Stomach (tissue), 9 donors: ENCODE data around the gene THSD7A. TPM values are rescaled to one million over a fixed set of nuclear protein-coding genes. Genes with fewer than 3 reads are reported as not detected.

Experiments used
- DNase-seq, 2 donors: peaks; one replicate each; pipeline versions ENCODE4 v3.0.0 to v3.0.0-alpha.2; 2013 to 2019
- H3K27ac ChIP-seq, 5 donors: fragments of 200-600 bp in 4 of 5; sonication (generic) in 4 of 5; one replicate each; pipeline ENCODE4 v1.5.1; 2013 to 2019; ENCODE audit warnings: mild to moderate bottlenecking in 1 of 5, moderate library complexity in 1 of 5
- H3K27me3 ChIP-seq, 3 donors: fragments of 200-600 bp; sonication (generic); one replicate each; pipeline ENCODE4 v1.5.1; 2017 to 2019; ENCODE audit warnings: mixed run types in 1 of 3
- H3K36me3 ChIP-seq, 4 donors: fragments of 200-600 bp; sonication (generic); 1 replicate in 3 of 4; 2 replicates in 1 of 4; pipeline ENCODE4 v1.5.1; 2016 to 2019
- H3K4me1 ChIP-seq, 4 donors: fragments of 200-600 bp; sonication (generic); one replicate each; pipeline ENCODE4 v1.5.1; 2016 to 2019
- H3K4me3 ChIP-seq, 4 donors: fragments of 200-600 bp; sonication (generic) in 3 of 4; one replicate each; pipeline ENCODE4 v1.5.1; 2016 to 2019; ENCODE audit warnings: mild to moderate bottlenecking in 1 of 4
- H3K9me3 ChIP-seq, 4 donors: fragments of 200-600 bp; sonication (generic); one replicate each; pipeline ENCODE4 v1.5.1; 2016 to 2019
- EP300 ChIP-seq: sonication (generic); formaldehyde crosslinking; IDR thresholded peaks from one replicate; pipeline ENCODE4 v1.6.1; 2017; ENCODE audit warnings: antibody characterized with exemption
- POLR2A ChIP-seq, 4 donors: fragments of 450-650 bp; IDR thresholded peaks; one replicate each; pipeline ENCODE4 v1.6.1; 2016; ENCODE audit warnings: antibody characterized with exemption in 4 of 4, control low read depth in 2 of 4, mild to moderate bottlenecking in 1 of 4, moderate library complexity in 1 of 4
- POLR2AphosphoS5 ChIP-seq, 3 donors: sonication (generic); formaldehyde crosslinking; IDR thresholded peaks; one replicate each; pipeline ENCODE4 v1.6.1; 2016; ENCODE audit warnings: antibody characterized with exemption in 3 of 3
- WGBS, 5 donors: extraction: QIAGEN DNeasy Blood & Tissue Kit in 3 of 5; methylation state at CpG; one replicate each; pipeline versions ENCODE4 v1.1.5 to v1.1.7; 2013 to 2018; 5-methylcytosine and 5-hydroxymethylcytosine counted together
- intact Hi-C: fragments of 100-400 bp; cut with DNase I; formaldehyde crosslinking; loops from one replicate; pipeline ENCODE4 v1.15.1; 2023; ENCODE audit warnings: low total_unique reads
- polyA plus RNA-seq, 3 donors: library from polyadenylated mRNA; stranded (reverse); fragments of 200-250 nt; gene quantifications; one replicate each; pipeline ENCODE4 v1.2.3, GENCODE V29; 2013
- total RNA-seq, 5 donors: library from RNA; depleted of rRNA; stranded (reverse); fragments of >200 nt; gene quantifications; one replicate each; pipeline versions ENCODE4 v1.1.0 to v1.2.3, GENCODE V29; 2014 to 2016
- TF ChIP-seq, protein P1 (sequence below), 7 experiments: fragments of 450-650 bp in 4 of 7; fragments of 200-600 bp in 3 of 7; sonication (generic) in 3 of 7; IDR thresholded peaks; one replicate each; pipeline ENCODE4 v1.5.1; 2016 to 2019; ENCODE audit warnings: antibody characterized with exemption in 7 of 7, control low read depth in 2 of 7, mild to moderate bottlenecking in 1 of 7
- donor health status: healthy with polysubstance abuse.
- donor health status: Bipolar disorder and iron deficiency.
- donor health status: healthy.

Gene THSD7A
- total and polyA plus RNA-seq, 8 donors = 0.06 to 13.2 (median 0.46) TPM; not detected in 1

- no peaks in the 10 kb centered on the region for H3K27me3 ChIP-seq
- no peak for TF ChIP-seq EP300
- TF ChIP-seq POLR2A (IDR thresholded peaks at IDR 0.05) = no peak
- no peak for TF ChIP-seq POLR2AphosphoS5 (IDR thresholded peaks at IDR 0.05)
- TF ChIP-seq, protein P1, sequence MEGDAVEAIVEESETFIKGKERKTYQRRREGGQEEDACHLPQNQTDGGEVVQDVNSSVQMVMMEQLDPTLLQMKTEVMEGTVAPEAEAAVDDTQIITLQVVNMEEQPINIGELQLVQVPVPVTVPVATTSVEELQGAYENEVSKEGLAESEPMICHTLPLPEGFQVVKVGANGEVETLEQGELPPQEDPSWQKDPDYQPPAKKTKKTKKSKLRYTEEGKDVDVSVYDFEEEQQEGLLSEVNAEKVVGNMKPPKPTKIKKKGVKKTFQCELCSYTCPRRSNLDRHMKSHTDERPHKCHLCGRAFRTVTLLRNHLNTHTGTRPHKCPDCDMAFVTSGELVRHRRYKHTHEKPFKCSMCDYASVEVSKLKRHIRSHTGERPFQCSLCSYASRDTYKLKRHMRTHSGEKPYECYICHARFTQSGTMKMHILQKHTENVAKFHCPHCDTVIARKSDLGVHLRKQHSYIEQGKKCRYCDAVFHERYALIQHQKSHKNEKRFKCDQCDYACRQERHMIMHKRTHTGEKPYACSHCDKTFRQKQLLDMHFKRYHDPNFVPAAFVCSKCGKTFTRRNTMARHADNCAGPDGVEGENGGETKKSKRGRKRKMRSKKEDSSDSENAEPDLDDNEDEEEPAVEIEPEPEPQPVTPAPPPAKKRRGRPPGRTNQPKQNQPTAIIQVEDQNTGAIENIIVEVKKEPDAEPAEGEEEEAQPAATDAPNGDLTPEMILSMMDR (IDR thresholded peaks at IDR 0.05) = no peak
- peaks cover 0 to 27% (median 14%) of the 10 kb centered on the region in 4 donors for H3K9me3 ChIP-seq
- WGBS, 5 donors = 65 to 71% (median 66%) methylated on average over 2 of the region's 2 CpGs
- H3K4me3 ChIP-seq = no peak overlapping the region
- no peaks in the 10 kb centered on the region for H3K36me3 ChIP-seq
- DNase-seq = no peak
- no peaks in the 10 kb centered on the region for H3K4me1 ChIP-seq
- intact Hi-C loops = no loop called here
- no peak overlapping the region for H3K27ac ChIP-seq
These were observed 33.7 kb upstream of the THSD7A start for GRCh38 chr7:11865671-11866070.

GRCh38 chr7:11858622-11859302 is 26.8 kb upstream of the THSD7A start:
- 26 to 45% (median 28%) methylated on average over 6 of the region's 6 CpGs for WGBS, 5 donors
- TF ChIP-seq POLR2AphosphoS5 (IDR thresholded peaks at IDR 0.05) (no peak), EP300 (no peak), POLR2A (IDR thresholded peaks at IDR 0.05) (no peak)
- TF ChIP-seq, protein P1 (IDR thresholded peaks at IDR 0.05) = no peak
- no peak overlapping the region for H3K4me3 ChIP-seq
- intact Hi-C loops = no loop called here
- peaks cover 0 to 8% (median 0%) of the 10 kb centered on the region in 4 donors for H3K4me1 ChIP-seq
- DNase-seq = no peak
- H3K27ac ChIP-seq = no peak overlapping the region
- no peaks in the 10 kb centered on the region for H3K27me3 ChIP-seq
- no peaks in the 10 kb centered on the region for H3K9me3 ChIP-seq
- H3K36me3 ChIP-seq = no peaks in the 10 kb centered on the region

GRCh38 chr7:11858026-11858425 is 26.0 kb upstream of the THSD7A start:
- Histone ChIP-seq H3K4me3 (no peak overlapping the region), H3K27me3 (no peaks in the 10 kb centered on the region), H3K36me3 (no peaks in the 10 kb centered on the region), H3K9me3 (no peaks in the 10 kb centered on the region), H3K4me1 (peaks cover 0 to 8% (median 0%) of the 10 kb centered on the region in 4 donors), H3K27ac (no peak overlapping the region)
- 75 to 86% (median 83%) methylated on average over 2 of the region's 2 CpGs for WGBS, 5 donors
- no peak for DNase-seq
- TF ChIP-seq POLR2AphosphoS5 (IDR thresholded peaks at IDR 0.05) (no peak), EP300 (no peak), POLR2A (IDR thresholded peaks at IDR 0.05) (no peak)
- TF ChIP-seq, protein P1 (IDR thresholded peaks at IDR 0.05) = no peak
- intact Hi-C loops = no loop called here

GRCh38 chr7:11848251-11848650 is 16.3 kb upstream of the THSD7A start:
- Histone ChIP-seq H3K27ac (no peak overlapping the region), H3K27me3 (no peaks in the 10 kb centered on the region), H3K36me3 (no peaks in the 10 kb centered on the region), H3K4me1 (no peaks in the 10 kb centered on the region), H3K9me3 (no peaks in the 10 kb centered on the region), H3K4me3 (no peak overlapping the region)
- TF ChIP-seq EP300 = no peak
- no peak for TF ChIP-seq POLR2AphosphoS5 (IDR thresholded peaks at IDR 0.05)
- TF ChIP-seq POLR2A (IDR thresholded peaks at IDR 0.05) = no peak
- TF ChIP-seq, protein P1 (IDR thresholded peaks at IDR 0.05) = no peak
- intact Hi-C loops = no loop called here
- DNase-seq = no peak
- 54 to 68% (median 63%) methylated on average over 3 of the region's 3 CpGs for WGBS, 5 donors
